Chondrocyte (in vitro differentiated cells): Measurements from ENCODE around the gene SLC39A3. TPM values are rescaled to one million over a fixed set of nuclear protein-coding genes. Genes with fewer than 3 reads are reported as not detected.
A peak's percentile ranks its signal among the peaks of the same experiment; 100 is the strongest.

Experiments used
- DNase-seq: peaks from one replicate; pipeline ENCODE4 v3.0.0; 2021; ENCODE audit warnings: mixed read lengths, low spot score
- H3K27ac Mint-ChIP-seq: one replicate; pipeline ENCODE4 v1.8.0; 2021; ENCODE audit warnings: mild to moderate bottlenecking, moderate library complexity, mixed read lengths; ENCODE audit not compliant: unreplicated experiment
- H3K27me3 Mint-ChIP-seq: 2 replicates; pipeline ENCODE4 v1.8.0; 2021; ENCODE audit warnings: low read depth, mixed read lengths
- H3K36me3 Mint-ChIP-seq: 2 replicates; pipeline ENCODE4 v1.8.0; 2021; ENCODE audit warnings: low read depth, mixed read lengths
- H3K4me1 Mint-ChIP-seq: 2 replicates; pipeline ENCODE4 v1.8.0; 2021; ENCODE audit warnings: low read depth, mild to moderate bottlenecking, mixed read lengths
- H3K4me3 Mint-ChIP-seq: one replicate; pipeline ENCODE4 v1.8.0; 2021; ENCODE audit warnings: mild to moderate bottlenecking, moderate library complexity, mixed read lengths; ENCODE audit not compliant: unreplicated experiment
- H3K9me3 Mint-ChIP-seq: 2 replicates; pipeline ENCODE4 v1.8.0; 2021; ENCODE audit warnings: low read depth, mixed read lengths
- total RNA-seq: library from RNA; stranded (reverse); gene quantifications from 3 replicates; pipeline ENCODE4 v1.2.1, GENCODE V29; 2021
- TF ChIP-seq, protein P1 (sequence below): fragments of 200-600 bp; sonication (generic); IDR thresholded peaks from 2 replicates; pipeline ENCODE4 v1.5.0; 2021; ENCODE audit warnings: antibody characterized with exemption, mild to moderate bottlenecking, moderate library complexity

SLC39A3 gene
- total RNA-seq, 1 donor from 2014 or later = 32.7 TPM

- H3K27ac Mint-ChIP-seq = no peak overlapping the region
- no peak for DNase-seq
- TF ChIP-seq, protein P1, sequence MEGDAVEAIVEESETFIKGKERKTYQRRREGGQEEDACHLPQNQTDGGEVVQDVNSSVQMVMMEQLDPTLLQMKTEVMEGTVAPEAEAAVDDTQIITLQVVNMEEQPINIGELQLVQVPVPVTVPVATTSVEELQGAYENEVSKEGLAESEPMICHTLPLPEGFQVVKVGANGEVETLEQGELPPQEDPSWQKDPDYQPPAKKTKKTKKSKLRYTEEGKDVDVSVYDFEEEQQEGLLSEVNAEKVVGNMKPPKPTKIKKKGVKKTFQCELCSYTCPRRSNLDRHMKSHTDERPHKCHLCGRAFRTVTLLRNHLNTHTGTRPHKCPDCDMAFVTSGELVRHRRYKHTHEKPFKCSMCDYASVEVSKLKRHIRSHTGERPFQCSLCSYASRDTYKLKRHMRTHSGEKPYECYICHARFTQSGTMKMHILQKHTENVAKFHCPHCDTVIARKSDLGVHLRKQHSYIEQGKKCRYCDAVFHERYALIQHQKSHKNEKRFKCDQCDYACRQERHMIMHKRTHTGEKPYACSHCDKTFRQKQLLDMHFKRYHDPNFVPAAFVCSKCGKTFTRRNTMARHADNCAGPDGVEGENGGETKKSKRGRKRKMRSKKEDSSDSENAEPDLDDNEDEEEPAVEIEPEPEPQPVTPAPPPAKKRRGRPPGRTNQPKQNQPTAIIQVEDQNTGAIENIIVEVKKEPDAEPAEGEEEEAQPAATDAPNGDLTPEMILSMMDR = no peak
- H3K36me3 Mint-ChIP-seq = peaks cover 6% of the 10 kb centered on the region
- H3K4me1 Mint-ChIP-seq = no peaks in the 10 kb centered on the region
- H3K4me3 Mint-ChIP-seq = no peak overlapping the region
- H3K27me3 Mint-ChIP-seq = no peaks in the 10 kb centered on the region
- H3K9me3 Mint-ChIP-seq = no peaks in the 10 kb centered on the region
These were observed 18.9 kb upstream of the SLC39A3 start for GRCh38 chr19:2758601-2759313.

DNA sequence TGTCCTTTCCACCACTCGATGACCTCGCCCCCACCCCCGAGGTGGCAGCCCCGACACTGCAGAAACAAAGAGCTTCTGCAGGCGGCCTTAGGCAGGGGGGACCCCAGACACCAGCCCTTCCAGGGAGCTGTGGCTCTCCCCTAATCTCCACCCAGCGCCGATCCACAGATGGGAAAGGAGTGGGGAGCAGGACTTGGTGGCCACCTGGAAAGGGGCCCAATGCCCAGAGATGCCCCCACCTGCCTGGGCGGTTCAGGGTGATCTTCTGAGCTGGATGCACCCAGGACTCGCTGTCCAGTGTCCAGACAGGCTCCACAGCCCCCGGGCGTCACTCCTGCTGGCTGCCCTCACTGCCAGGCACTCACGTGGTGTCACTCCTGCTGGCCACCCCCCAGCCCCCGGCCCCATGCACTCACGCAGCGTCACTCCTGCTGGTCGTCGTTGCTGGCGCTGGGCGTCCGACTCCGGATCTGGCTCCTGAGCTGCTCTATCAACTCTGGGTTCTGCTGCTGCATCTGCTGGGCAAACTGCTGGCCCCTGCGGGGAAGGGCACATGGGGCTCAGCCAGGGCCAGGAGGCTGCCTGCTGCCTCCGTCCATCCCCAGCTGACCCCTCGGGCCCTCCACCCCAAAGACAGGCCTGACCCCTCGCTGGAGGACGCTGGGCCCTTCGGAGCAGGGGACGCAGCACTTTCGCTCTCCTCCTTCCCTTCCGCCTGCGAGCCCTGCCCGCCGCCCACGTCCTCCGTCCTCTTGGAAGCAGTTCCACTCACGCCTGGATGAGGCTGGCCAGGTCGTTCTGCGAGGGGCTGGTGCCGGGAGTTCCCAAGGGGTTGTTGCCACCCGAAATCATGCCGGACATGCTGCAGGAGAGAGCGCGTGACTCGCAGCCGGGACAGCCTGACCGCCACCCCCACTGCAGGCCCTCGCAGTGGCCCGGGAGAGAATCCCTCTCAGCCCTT, 17.4 kb upstream of the SLC39A3 start:
- Mint-ChIP-seq H3K36me3 (peaks cover 6% of the 10 kb centered on the region), H3K27ac (no peak overlapping the region), H3K4me1 (no peaks in the 10 kb centered on the region), H3K27me3 (no peaks in the 10 kb centered on the region), H3K4me3 (no peak overlapping the region), H3K9me3 (no peaks in the 10 kb centered on the region)
- TF ChIP-seq, protein P1 = no peak
- no peak for DNase-seq

- Mint-ChIP-seq H3K36me3 (peaks cover 5% of the 10 kb centered on the region), H3K27ac (no peak overlapping the region), H3K4me1 (no peaks in the 10 kb centered on the region), H3K9me3 (no peaks in the 10 kb centered on the region), H3K4me3 (no peak overlapping the region), H3K27me3 (no peaks in the 10 kb centered on the region)
- TF ChIP-seq, protein P1 = no peak
- DNase-seq = no peak
These were observed 16.7 kb upstream of the SLC39A3 start for GRCh38 chr19:2756477-2756876.

GRCh38 chr19:2755811-2756210, 16.0 kb upstream of the SLC39A3 start:
- no peaks in the 10 kb centered on the region for H3K4me1 Mint-ChIP-seq
- no peak overlapping the region for H3K4me3 Mint-ChIP-seq
- H3K36me3 Mint-ChIP-seq = peaks cover 3% of the 10 kb centered on the region
- TF ChIP-seq, protein P1 = no peak
- no peak overlapping the region for H3K27ac Mint-ChIP-seq
- H3K9me3 Mint-ChIP-seq = no peaks in the 10 kb centered on the region
- no peaks in the 10 kb centered on the region for H3K27me3 Mint-ChIP-seq
- DNase-seq = peak; percentile 60

DNA sequence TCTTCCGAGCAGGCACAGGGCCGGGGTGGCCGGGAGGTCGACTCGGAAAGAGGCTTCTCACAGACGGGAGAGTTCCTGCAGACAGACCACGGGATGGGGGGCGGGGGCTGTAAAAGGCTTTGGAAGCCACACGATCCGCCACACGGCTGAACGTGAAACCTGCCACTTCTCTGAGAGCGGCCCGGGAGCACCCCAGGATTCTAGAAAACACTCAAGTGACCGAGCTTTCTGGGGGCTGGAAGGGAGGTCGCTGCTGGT, 15.6 kb upstream of the SLC39A3 start:
- no peaks in the 10 kb centered on the region for H3K4me1 Mint-ChIP-seq
- no peak overlapping the region for H3K27ac Mint-ChIP-seq
- TF ChIP-seq, protein P1 = no peak
- H3K36me3 Mint-ChIP-seq = peaks cover 3% of the 10 kb centered on the region
- no peak overlapping the region for H3K4me3 Mint-ChIP-seq
- H3K9me3 Mint-ChIP-seq = no peaks in the 10 kb centered on the region
- DNase-seq = peak; percentile 72
- no peaks in the 10 kb centered on the region for H3K27me3 Mint-ChIP-seq
